Raji (cell line): ENCODE data around the gene ADAMTS5.

Experiments
- POLR2A ChIP-seq: IDR thresholded peaks from 2 replicates; pipeline ENCODE4 v1.6.1; 2011; ENCODE audit warnings: low read depth, low read length, control low read depth; ENCODE audit not compliant: insufficient read depth

The ADAMTS5 gene

DNA sequence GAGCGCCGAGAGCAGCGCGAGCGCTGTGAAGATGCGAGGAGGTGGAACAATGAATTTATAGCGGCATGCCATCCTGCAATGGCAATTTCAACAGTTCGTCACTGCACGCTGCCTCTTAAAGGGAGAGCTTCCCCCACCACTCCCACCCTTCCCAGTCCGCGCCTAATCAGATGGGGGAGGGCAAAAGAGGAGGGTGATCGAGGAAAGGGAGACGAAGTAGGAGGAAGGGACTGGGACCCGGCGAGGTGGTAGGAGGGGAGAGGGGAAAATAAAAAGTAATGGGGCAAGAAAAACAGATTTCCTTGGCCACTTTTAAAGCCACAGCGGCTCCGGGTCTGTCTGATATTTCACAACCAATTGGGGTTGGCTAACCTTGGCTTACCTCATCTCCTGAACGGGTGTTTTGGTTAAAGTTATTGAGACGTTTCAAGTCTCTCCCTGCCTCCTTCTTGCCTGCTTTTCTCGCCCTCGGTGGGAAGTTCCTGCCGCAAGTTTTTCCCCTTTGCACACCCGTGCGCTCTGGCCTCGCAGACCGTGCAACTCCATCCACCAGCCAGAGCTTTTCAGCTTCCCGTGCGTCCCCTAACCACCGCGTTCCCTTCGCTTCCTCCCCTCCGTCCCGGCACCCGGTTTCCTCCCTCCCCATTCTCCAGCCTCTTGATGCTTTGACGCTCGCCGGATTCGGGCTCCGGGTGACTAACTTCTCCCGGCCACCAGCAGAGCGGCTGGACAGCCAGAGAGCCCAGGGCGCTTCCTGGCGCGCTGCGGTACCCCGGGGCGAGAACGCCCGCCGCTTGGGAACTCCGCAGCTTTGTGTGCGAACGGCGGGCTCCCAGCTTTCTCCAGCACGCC, at the start of gene ADAMTS5:
TSS of gene ADAMTS5 (minus strand) at position 27 of the 852 bp plus-strand sequence. CDS start 697 bp downstream, outside the sequence.
- no peak for TF ChIP-seq POLR2A

DNA sequence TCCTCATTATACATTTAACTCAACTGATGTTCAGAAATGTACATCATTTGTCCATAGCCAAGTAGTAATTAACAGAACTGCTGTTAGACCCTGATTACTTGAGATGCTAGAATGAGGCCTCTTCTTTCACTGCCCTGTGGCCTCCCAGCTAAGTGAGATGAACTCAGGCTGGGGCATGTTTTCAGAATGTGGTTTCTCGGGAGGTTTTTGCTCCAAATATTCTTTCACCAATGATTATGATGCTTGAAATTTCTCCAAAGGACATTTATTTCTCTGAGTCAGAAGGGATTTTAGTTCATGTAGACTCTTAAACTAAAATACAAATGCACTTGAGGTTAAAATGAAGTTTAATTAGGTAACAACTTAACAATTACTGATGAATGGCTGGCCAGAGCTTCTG, 34.6 kb upstream of the ADAMTS5 start:
- no peak for TF ChIP-seq POLR2A

DNA sequence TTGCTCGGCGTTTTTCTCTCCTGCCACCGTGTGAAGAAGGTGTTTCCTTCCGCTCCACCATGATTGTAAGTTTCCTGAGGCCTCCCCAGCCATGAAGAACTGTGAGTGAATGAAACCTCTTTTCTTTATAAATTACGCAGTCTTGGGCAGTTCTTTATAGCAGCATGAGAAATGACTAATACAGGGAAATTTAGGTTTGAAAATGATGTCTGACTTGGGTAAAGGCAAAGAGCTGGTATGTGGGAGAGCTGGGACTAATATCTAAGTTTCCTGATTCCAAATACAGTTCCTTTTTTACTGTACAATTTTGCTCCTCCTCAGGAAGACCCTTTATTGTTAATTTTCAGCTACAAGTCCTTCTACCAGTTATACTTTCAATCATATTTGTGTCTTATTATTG, 16.7 kb upstream of the ADAMTS5 start:
- TF ChIP-seq POLR2A, result no peak

DNA sequence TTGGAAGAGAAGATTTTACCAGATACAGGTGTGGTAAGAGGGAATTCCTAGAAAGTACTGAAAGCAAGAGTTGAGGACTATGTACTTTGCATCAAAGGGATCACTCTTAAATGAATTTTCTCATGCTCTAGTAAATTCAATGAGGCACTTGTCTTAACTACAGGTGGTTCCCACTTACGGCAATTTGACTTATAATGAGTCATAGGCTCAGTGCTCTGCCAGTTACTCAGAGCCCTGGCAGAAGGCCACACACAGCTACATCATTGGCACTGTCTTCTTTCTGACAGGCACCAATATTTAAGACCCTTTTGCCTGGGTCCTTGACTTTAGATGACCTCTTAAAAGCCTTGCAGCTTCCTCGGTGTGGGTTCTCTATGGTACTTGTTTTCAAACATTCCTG, 15.9 kb upstream of the ADAMTS5 start:
- TF ChIP-seq POLR2A, result no peak

DNA sequence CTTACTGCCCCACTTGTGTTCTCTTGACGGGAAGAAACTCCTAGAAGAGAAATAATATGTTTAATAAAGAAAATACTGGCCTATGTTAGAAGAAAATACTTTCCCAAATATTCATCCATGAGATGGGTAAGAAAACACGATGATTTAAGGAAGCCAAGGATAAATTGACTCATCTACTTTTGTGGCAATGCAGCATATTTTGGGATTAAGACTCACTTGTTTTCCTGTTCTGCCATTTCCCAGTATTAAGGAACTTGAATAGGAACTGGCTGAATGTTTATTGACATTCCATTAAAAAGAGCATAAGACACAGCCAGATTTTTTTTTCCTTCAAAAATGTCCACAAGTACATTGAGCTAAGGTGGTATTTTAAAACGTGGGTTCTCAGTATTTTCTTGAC, 10.9 kb upstream of the ADAMTS5 start:
- no peak for TF ChIP-seq POLR2A

DNA sequence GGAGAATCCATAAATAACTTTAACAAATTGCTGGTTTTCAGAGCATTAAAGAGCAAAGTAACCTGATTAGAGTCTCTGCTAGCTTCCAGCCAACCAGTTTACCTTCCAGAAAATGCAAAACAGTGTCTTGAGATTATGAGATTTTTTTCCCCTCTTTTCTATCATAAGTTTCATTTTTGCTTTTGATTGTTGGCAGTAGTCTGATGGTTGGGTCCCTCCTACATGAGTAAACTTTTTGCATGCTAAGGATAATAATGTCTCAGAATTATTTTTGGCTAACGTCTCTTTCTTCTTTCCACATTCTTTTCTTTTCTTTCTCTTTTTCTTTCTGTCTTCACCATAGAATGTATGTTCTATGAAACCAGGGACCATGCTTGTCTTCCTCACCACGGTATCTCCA, 6.3 kb upstream of the ADAMTS5 start:
- TF ChIP-seq POLR2A, result no peak

DNA sequence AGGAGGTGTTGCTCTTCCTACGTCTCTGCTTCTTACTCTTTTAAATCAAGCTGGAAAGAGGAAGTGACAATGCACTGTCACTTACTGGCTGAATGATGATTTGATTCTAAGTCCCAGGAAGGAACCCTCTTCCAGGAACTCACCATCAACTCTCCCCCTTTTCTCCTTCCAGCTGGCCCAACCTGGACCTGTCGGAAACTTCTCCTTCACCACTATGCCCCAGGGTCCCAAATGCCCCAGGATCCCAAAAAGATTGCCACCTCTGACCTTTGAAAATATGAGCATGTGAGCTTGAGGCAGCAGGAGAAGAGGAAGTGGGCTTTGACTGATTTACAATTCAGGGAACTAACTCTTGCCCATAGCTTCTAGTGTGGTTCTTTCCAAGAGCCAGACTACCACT, 5.3 kb upstream of the ADAMTS5 start:
- TF ChIP-seq POLR2A, result no peak

DNA sequence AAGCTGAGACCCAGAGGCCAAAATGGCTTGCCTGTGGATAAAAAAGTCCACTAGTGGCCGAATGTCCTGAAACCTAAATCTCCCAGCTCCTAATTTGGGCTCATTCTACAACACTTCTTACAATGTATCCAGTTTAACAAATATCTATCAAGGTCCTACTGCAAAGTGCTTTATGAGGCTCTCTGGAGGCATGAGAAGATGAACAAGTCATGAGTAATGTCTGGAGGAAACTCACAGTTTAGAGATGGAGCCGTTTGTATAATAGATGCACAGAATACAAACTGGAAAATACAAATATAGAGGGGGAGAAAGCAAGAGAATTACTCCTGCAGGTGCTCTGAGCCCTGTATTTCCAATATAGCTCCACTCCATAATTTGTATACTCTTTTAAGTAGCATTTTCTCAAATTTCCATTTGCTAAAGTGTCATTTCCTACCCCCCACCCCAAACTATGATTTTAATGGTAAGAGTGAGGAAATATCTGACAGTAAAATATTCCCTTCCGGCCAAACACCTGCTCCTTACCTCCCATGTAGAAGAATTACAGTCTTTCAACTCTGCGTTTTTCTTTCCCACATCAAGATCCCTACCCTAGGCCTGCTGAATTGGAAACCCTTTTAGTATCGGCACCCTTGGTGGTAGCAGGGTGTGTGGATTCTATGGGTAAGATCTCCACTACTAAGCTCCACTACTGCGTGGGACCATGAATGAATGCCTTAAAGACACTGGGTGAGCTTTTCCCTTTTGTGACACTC, 3.3 kb upstream of the ADAMTS5 start:
- no peak for TF ChIP-seq POLR2A

DNA sequence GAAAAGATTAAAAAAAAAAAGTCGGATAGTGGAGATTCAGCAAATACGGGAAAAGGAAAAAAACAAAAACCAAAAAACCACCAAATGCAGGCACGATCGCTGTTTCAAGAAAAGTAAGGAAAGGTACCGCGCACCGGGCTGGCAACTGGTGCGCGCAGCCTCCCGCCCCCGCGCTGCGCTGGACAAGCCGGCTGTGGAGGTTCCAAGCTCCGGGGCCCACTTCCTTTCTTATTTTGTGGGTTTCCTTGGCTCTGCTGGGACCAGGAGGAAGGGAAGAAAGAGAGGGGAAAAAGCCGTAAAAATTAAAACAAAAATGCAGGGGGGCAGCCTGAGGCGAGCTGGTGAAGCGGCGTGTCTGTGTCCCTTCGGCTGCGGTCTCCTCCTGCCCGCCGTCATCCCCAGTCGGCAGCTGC, 233 bp downstream of the ADAMTS5 start:
- TF ChIP-seq POLR2A, result no peak

DNA sequence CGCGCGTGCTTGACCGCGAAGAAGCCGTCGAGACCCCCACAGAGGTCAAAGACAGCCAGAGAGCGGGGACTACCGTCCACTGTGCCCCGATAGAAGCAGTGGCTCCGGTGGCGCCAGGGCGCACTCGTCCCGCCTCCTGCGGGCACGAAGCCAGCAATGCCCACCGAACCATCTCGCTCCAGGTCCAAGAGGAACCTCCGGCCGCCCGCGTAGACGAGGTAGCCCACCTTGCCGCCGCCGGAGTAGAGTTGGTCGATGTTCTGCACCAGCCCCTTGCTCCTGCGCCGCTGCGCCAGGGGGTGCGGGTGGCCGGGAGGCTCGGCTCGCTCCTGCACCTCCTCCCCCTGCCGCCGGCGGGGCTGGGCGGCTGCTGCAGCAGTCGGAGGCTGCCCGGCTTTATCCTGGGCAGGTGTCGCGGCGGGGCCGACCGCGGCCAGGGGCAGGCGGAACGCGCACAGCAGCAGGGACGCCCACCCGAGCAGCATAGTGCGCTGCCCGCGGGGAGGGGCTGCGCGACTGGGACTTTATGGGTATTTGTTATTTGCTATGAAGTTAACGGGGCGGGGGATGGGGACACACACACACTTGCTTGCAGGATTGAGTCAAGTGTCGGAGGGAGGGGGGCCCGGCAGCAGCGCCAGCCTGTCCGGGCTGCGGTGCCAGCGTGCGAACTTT, 844 bp downstream of the ADAMTS5 start:
- TF ChIP-seq POLR2A, result no peak

DNA sequence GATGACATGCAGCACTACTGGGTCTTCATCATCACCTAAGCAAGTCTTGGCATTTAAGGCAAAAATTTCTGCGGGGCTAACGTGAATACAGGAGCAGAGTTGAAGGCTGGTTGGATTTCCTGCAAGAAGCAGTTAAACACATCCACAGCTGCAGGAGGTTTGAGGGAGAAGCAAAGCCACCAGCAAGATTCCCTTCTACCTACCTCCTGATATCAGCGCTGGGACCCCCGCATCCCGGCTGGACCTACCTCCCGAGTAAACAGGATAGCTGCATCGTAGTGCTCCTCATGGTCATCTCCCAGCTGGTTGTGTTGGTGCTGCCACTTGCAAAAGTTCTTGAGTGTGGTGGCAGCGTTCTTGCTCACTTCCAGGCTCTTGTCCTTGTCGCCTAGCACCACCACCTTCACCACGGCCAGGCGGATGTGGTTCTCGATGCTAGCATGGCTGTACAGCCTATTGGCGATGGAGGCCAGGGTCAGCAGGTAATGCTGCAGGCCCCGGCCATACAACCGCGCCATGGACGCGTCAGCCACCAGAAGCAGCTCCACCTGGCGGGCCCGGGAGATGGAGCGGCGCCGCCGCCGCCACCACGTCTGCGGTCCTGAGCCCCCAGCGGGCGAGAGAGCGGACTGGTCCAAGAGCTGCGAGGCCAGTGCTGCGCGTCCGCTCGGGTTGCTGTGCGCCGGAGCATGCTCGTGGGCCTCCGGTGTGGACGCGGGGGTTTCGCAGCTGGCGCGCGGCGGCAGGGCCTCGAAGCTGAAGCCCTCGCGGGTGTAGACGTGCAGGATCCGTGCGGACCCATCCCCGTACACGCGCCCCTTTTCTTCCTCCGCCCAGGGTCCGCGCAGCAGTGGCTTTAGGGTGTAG, 1.6 kb downstream of the ADAMTS5 start:
- no peak for TF ChIP-seq POLR2A

DNA sequence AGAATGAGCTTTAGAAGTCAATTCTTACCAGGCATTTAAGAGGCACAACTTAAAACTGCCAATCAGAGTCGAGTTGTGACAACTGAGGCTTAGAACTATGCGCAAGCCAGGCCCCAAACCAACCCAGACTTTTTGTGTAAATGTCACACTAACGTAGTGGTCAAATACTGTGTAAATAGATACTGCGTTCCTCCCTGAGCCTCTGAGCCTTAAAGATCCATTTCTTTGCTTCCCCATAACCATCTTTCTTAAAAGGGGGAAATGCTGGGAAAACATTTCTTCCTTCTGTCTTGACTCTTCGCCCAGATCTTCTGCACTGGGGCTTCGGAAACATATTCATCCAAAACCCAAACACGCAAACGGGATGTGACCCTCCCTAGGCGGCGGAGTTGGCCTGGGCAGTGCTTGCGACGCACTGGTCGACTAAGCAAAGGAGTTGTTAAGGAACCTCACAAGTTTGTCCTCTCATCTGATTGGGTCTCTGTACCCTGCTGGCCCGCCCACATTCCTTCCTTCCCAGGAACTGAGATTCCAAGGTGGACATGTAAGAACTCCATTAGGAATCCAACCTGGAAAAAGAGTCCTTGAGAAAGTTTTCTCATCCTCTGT, 2.6 kb downstream of the ADAMTS5 start:
- no peak for TF ChIP-seq POLR2A

DNA sequence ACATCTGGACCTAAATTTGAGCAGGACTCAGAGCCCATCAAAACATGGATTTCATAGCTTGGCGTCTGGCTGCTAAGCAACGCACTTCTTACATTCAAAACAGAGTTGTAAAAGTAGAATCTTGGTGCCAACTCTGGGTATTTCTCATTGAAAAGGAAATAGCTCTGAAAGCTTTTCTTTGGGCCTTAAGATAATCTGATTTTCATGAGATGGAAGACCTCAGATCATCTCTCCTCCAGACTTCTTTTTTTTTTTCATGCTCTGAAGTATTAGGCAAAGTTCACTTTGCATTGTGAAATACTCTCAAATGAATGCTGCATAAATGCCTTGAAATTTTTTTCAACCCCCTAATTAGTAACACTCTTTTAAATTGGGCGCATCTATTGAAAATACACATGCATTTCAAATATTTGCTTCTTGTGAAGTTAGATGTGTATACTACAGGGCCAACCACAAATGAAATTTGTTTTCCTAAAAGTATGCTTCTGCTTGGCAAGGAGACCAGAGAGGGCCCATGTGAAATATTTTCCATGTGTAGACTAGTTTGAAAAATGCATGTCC, 4.2 kb downstream of the ADAMTS5 start:
- no peak for TF ChIP-seq POLR2A

DNA sequence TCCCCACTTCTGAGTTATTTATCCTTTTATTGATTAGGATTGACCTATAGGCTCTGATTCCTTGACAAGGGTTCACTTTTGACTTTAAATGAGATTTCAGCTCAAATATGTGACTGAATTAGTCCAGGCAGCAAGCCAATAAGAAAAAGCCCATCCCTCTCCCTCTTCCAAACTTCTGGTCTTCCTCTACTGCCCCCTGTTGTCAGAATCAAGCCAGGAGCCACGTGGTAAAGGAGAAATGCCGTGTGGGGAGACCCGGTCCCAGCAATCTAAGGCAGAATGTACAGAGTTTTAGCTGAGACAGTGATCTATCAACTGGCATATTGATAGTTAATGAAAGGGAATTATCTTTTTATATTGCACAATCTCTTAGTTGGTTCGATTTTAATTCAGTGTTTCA, 5.2 kb downstream of the ADAMTS5 start:
- no peak for TF ChIP-seq POLR2A

DNA sequence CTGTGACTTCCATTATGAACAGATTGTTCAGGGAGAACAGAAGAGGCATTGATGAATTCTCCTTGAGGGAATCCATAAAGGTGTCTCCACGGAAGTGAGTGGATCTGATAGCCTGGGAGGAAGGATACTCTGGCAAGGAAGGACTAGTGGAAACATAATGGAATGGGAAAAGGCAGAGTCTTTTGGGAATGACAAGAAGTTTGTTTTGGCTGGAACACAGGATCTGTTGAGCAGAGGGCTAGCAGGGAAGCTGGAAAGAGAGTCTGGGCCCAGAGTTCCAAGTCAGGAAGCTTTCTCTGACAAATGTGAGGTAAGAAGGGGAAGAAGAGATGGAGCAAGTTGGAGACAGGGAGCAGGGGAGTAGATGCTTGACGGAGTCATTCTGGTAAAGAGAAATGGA, 8.1 kb downstream of the ADAMTS5 start:
- no peak for TF ChIP-seq POLR2A

DNA sequence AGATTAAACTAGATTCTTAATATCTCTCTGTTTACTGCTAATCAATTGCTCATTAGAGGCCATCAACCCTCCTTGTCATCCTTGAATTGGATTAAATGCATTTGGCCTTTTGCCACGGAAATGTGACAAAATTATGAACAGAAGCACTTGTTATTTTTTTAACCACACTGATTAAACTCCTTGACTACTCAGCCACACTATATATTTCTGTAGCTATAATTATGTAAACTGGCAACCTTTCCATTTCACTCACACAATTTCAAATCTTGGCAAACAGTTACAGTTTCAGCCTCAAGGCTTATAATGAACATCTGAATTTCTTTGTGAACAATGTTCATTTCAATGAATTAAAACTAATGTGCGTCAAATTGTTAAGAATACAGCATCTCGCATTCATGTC, 10.1 kb downstream of the ADAMTS5 start:
- TF ChIP-seq POLR2A, result no peak
